Activated CD4-positive, alpha-beta T cell treated with anti-CD3 and anti-CD28 coated beads for 36 hours (primary cell): Measurements from ENCODE around the gene KREMEN1. TPM values are rescaled to one million over a fixed set of nuclear protein-coding genes. Genes with fewer than 3 reads are reported as not detected.

Source experiments
- ATAC-seq: fragments of 200-7000 bp; cut with Tn5 transposase; one replicate; pipeline ENCODE4 v1.10.0; 2021; ENCODE audit warnings: mild to moderate bottlenecking, moderate library complexity
- CTCF ChIA-PET: fragments of 350-600 bp; sonication (Branson Sonifier 250); formaldehyde crosslinking; loops from one replicate; lab custom pipeline; 2021; ENCODE audit warnings: antibody characterized with exemption; lab: Charles Lee
- POLR2A ChIA-PET: fragments of 350-600 bp; sonication (Branson Sonifier 250); formaldehyde crosslinking; loops from one replicate; lab custom pipeline; 2021; ENCODE audit warnings: antibody characterized with exemption, inconsistent platforms; lab: Charles Lee
- DNase-seq: peaks from one replicate; pipeline ENCODE4 v3.0.0-alpha.2; 2020
- H3K27ac Mint-ChIP-seq: one replicate; pipeline ENCODE4 v1.8.0; 2021; ENCODE audit warnings: mixed read lengths
- H3K27me3 Mint-ChIP-seq: one replicate; pipeline ENCODE4 v1.8.0; 2021; ENCODE audit warnings: mixed read lengths
- H3K36me3 Mint-ChIP-seq: one replicate; pipeline ENCODE4 v1.8.0; 2021; ENCODE audit warnings: low read depth, mixed read lengths
- H3K4me1 Mint-ChIP-seq: one replicate; pipeline ENCODE4 v1.8.0; 2021; ENCODE audit warnings: mixed read lengths
- H3K4me3 Mint-ChIP-seq: one replicate; pipeline ENCODE4 v1.8.0; 2021; ENCODE audit warnings: mild to moderate bottlenecking, moderate library complexity, mixed read lengths
- H3K9me3 Mint-ChIP-seq: one replicate; pipeline ENCODE4 v1.8.0; 2021; ENCODE audit warnings: low read depth, mixed read lengths
- intact Hi-C, 2 experiments: fragments of 100-400 bp; cut with DNase I in 1 of 2; cut with micrococcal nuclease in 1 of 2; formaldehyde crosslinking; loops; one replicate each; pipeline versions ENCODE4 v1.14.2 to v1.15.1; 2022 to 2024; cut with DNase I, micrococcal nuclease
- total RNA-seq, 2 experiments: library from RNA; stranded (reverse); gene quantifications; one replicate each; pipeline ENCODE4 v1.2.3, GENCODE V29; 2021

The KREMEN1 gene
- total RNA-seq, 2 experiments from 2014 or later, result 0.11 to 0.30 TPM

DNA sequence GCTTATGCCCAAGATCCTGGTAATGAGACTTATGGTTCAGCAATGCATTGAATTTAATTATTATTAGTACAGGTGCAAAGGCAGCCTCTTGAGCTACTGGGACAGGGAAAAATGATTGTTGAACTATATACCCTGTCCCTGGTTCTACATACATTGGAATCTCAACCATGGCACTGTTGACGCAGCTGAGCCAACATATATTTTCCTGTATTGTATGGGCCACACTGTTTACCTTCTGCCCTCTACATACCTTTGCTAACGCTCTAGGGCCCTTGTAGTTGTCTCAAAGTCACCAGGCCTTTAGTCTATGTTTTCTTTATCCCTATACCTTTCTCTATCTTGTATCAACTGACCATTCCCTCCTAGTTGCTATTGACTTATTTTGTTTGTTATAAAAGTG lies 22.6 kb downstream of the KREMEN1 start:
- POLR2A ChIA-PET, result no interaction called here
- Mint-ChIP-seq H3K36me3 (no peaks in the 10 kb centered on the region), H3K27me3 (peaks cover 8% of the 10 kb centered on the region), H3K9me3 (no peaks in the 10 kb centered on the region), H3K4me1 (no peaks in the 10 kb centered on the region), H3K27ac (no peak overlapping the region), H3K4me3 (no peak overlapping the region)
- CTCF ChIA-PET, result interaction anchor here (0.9 to 1.2 kb wide), 3 partner anchors 15 to 150 kb away, joined by 3 to 4 read pairs (median 3); no protein-coding TSS in a partner anchor
- ATAC-seq (no peak), DNase-seq (no peak)
- intact Hi-C loops, result no loop called here

- ChIA-PET POLR2A (no interaction called here), CTCF (no interaction called here)
- Mint-ChIP-seq H3K4me1 (no peaks in the 10 kb centered on the region), H3K9me3 (no peaks in the 10 kb centered on the region), H3K4me3 (no peak overlapping the region), H3K27ac (no peak overlapping the region), H3K27me3 (peaks cover 3% of the 10 kb centered on the region), H3K36me3 (no peaks in the 10 kb centered on the region)
- ATAC-seq, result no peak
- no peak for DNase-seq
- intact Hi-C loops, result no loop called here
These were observed 24.2 kb downstream of the KREMEN1 start for GRCh38 chr22:29096736-29097669.

GRCh38 chr22:29098296-29098695 lies 25.5 kb downstream of the KREMEN1 start:
- Mint-ChIP-seq H3K9me3 (no peaks in the 10 kb centered on the region), H3K4me1 (no peaks in the 10 kb centered on the region), H3K27ac (no peak overlapping the region), H3K36me3 (no peaks in the 10 kb centered on the region), H3K27me3 (peaks cover 2% of the 10 kb centered on the region), H3K4me3 (no peak overlapping the region)
- ATAC-seq, result no peak
- DNase-seq, result no peak
- ChIA-PET CTCF (no interaction called here), POLR2A (no interaction called here)
- intact Hi-C loops, result no loop called here

DNA sequence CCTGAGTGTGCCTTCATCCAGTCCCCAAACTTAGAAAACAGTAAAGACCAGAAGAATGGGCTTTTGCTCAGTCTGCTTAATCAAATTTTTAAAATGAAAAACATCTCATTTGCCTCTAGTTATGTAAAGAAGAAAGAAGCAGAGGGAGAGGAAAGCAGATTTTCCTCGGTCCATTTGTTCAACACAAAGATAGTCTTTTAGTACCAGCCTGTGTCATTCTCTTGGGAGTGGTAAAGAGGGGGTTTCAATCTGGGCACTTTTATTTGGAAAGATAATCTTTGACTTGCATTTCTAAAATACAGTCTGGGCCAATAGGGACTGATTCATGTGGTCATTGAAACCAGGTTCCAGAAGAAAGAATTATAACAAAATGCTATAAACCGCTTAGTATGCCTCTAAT lies 29.5 kb downstream of the KREMEN1 start:
- no peak for DNase-seq
- Mint-ChIP-seq H3K27me3 (peaks cover 2% of the 10 kb centered on the region), H3K9me3 (no peaks in the 10 kb centered on the region), H3K4me1 (no peaks in the 10 kb centered on the region), H3K4me3 (no peak overlapping the region), H3K27ac (no peak overlapping the region), H3K36me3 (no peaks in the 10 kb centered on the region)
- intact Hi-C loops, result no loop called here
- ChIA-PET CTCF (no interaction called here), POLR2A (no interaction called here)
- no peak for ATAC-seq

DNA sequence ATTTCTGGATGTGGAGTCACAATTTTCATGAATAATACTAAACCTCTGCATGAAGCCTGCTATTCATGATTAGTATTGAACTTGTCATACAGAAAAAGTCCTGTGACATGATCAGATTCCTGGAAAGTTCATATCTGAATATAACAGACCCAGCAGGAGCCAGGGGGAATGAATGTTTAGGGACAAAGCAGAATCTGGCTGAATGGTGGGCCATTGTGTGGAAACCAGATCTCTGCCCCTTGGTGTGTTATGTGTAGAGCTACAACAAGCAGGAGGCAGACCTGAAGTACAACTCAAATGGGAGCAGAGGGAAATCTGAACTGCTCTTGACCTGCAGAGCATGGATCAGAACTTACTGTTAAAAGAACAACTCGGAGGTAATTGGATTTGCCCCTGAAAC lies 30.3 kb downstream of the KREMEN1 start:
- Mint-ChIP-seq H3K4me1 (no peaks in the 10 kb centered on the region), H3K36me3 (no peaks in the 10 kb centered on the region), H3K4me3 (no peak overlapping the region), H3K27me3 (peaks cover 2% of the 10 kb centered on the region), H3K27ac (no peak overlapping the region), H3K9me3 (no peaks in the 10 kb centered on the region)
- ChIA-PET POLR2A (no interaction called here), CTCF (interaction anchor here (0.6 kb wide), 1 partner anchor 1351 kb away, joined by 3 read pairs; no protein-coding TSS in a partner anchor)
- ATAC-seq (no peak), DNase-seq (no peak)
- intact Hi-C loops, result no loop called here

DNA sequence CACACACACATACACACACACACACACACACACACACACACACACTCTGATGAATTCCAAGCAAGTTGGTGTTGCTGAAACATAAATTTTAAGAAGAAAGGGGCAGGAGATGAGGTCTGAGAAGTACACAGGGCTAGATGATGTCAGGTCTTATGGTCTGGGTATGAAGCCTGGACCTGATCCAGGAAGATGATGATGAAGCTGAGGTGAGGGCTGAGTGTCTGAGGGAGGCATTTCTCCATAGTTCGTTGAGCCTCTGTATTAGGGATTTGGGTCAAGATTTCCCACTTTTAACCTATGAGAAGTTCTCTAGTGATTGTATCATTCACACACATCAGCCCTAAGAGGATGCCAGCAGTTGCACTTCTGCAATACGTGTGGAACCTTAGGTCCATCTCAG lies 32.6 kb downstream of the KREMEN1 start:
- intact Hi-C loops, result no loop called here
- no peaks in the 10 kb centered on the region for H3K4me1 Mint-ChIP-seq
- ChIA-PET CTCF (interaction anchor here (1.5 kb wide), 1 partner anchor 140 kb away, joined by 4 read pairs; no protein-coding TSS in a partner anchor), POLR2A (no interaction called here)
- H3K27ac Mint-ChIP-seq, result no peak overlapping the region
- H3K9me3 Mint-ChIP-seq, result no peaks in the 10 kb centered on the region
- peaks cover 7% of the 10 kb centered on the region for H3K27me3 Mint-ChIP-seq
- DNase-seq (no peak), ATAC-seq (no peak)
- no peak overlapping the region for H3K4me3 Mint-ChIP-seq
- no peaks in the 10 kb centered on the region for H3K36me3 Mint-ChIP-seq

GRCh38 chr22:29106839-29107238 lies 34.0 kb downstream of the KREMEN1 start:
- ATAC-seq, result no peak
- CTCF ChIA-PET, result interaction anchor here (1.0 kb wide), 1 partner anchor 48 kb away, joined by 3 read pairs; no protein-coding TSS in a partner anchor
- intact Hi-C loops, result no loop called here
- no peak for DNase-seq
- H3K27ac Mint-ChIP-seq, result no peak overlapping the region
- peaks cover 10% of the 10 kb centered on the region for H3K27me3 Mint-ChIP-seq
- POLR2A ChIA-PET, result no interaction called here
- no peaks in the 10 kb centered on the region for H3K4me1 Mint-ChIP-seq
- no peaks in the 10 kb centered on the region for H3K36me3 Mint-ChIP-seq
- H3K9me3 Mint-ChIP-seq, result no peaks in the 10 kb centered on the region
- no peak overlapping the region for H3K4me3 Mint-ChIP-seq

DNA sequence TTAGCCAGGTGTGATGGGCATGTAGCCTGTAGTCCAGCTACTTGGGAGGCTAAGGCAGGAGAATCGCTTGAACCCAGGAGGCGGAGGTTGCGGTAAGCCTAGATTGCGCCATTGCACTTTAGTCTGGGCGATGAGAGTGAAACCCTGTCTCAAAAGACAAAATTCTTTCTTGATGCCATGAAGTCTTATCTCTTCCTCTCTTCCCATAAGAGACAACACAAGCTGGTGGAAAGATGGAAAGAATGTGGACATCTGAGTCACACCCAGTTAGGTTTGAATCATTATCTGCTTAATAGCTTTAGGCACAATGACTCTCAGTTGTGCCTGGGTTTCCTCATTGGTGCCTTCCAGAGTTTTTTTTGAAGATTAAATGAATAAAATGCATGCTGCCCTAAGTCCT lies 35.3 kb downstream of the KREMEN1 start:
- Mint-ChIP-seq H3K27ac (no peak overlapping the region), H3K36me3 (no peaks in the 10 kb centered on the region), H3K4me3 (no peak overlapping the region), H3K27me3 (peaks cover 12% of the 10 kb centered on the region), H3K9me3 (no peaks in the 10 kb centered on the region), H3K4me1 (no peaks in the 10 kb centered on the region)
- POLR2A ChIA-PET, result no interaction called here
- intact Hi-C loops, result no loop called here
- CTCF ChIA-PET, result no interaction called here
- no peak for ATAC-seq
- no peak for DNase-seq

GRCh38 chr22:29109822-29110221 lies 37.0 kb downstream of the KREMEN1 start:
- POLR2A ChIA-PET, result no interaction called here
- Mint-ChIP-seq H3K4me1 (no peaks in the 10 kb centered on the region), H3K36me3 (no peaks in the 10 kb centered on the region), H3K4me3 (no peak overlapping the region), H3K27ac (no peak overlapping the region), H3K27me3 (peaks cover 15% of the 10 kb centered on the region), H3K9me3 (no peaks in the 10 kb centered on the region)
- ATAC-seq (no peak), DNase-seq (no peak)
- CTCF ChIA-PET, result interaction anchor here (0.6 kb wide), 1 partner anchor 11 kb away, joined by 5 read pairs; no protein-coding TSS in a partner anchor
- intact Hi-C loops, result no loop called here

- intact Hi-C loops, result no loop called here
- H3K9me3 Mint-ChIP-seq, result no peaks in the 10 kb centered on the region
- peaks cover 23% of the 10 kb centered on the region for H3K27me3 Mint-ChIP-seq
- ATAC-seq, result no peak
- H3K4me3 Mint-ChIP-seq, result no peak overlapping the region
- ChIA-PET POLR2A (no interaction called here), CTCF (interaction anchor here (0.6 to 1.1 kb wide), 4 partner anchors 15 to 804 kb away, joined by 3 to 4 read pairs (median 4); no protein-coding TSS in a partner anchor)
- no peak overlapping the region for H3K27ac Mint-ChIP-seq
- DNase-seq, result no peak
- no peaks in the 10 kb centered on the region for H3K36me3 Mint-ChIP-seq
- H3K4me1 Mint-ChIP-seq, result no peaks in the 10 kb centered on the region
These were observed 38.1 kb downstream of the KREMEN1 start for GRCh38 chr22:29110946-29111345.

DNA sequence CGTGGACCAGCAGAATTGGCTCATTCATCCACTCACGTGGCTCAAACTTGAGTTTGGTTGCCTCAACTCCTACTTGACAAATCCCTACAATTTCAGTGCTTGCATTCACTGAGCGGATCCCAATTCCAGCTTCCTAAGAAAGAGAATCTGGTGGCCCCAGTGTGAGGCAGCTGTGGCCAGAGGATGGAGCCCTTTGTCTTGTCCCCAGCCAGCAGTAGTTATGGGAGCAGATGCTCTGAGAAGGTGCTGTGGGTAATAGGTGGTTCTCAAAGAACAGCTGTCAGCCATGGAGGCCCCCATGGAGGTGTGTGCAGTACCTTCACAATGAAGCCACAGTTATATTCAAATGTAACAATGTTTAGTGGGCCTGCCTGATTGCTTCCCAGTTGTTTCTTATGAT lies 39.3 kb downstream of the KREMEN1 start:
- Mint-ChIP-seq H3K27me3 (peaks cover 29% of the 10 kb centered on the region), H3K9me3 (no peaks in the 10 kb centered on the region), H3K36me3 (no peaks in the 10 kb centered on the region), H3K4me3 (no peak overlapping the region), H3K27ac (no peak overlapping the region), H3K4me1 (no peaks in the 10 kb centered on the region)
- ATAC-seq, result no peak
- POLR2A ChIA-PET, result no interaction called here
- intact Hi-C loops, result no loop called here
- no peak for DNase-seq
- CTCF ChIA-PET, result interaction anchor here (1.6 kb wide), 1 partner anchor 42 kb away, joined by 4 read pairs; no protein-coding TSS in a partner anchor

DNA sequence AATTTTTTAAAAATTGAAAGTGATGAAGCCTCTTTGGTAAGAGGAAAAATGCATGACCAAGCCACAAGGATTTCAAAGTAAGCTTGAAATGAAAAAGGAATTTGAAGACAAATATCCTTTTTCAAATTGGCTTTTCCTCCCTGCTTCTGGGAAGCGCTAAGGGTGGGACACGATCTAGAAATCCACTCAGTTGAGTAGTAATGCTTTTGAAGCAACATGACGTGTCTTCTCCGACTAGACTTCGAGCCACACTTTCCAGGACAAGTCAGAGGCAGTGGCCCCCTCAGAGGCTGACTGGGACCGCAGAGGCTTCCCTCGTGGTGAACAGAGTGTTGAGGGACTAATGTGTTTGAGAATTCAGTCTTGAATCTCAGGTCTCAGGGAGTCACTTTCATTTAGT lies 39.8 kb downstream of the KREMEN1 start:
- H3K36me3 Mint-ChIP-seq, result no peaks in the 10 kb centered on the region
- no peak overlapping the region for H3K27ac Mint-ChIP-seq
- ATAC-seq (no peak), DNase-seq (no peak)
- no peaks in the 10 kb centered on the region for H3K9me3 Mint-ChIP-seq
- H3K4me1 Mint-ChIP-seq, result no peaks in the 10 kb centered on the region
- H3K4me3 Mint-ChIP-seq, result no peak overlapping the region
- intact Hi-C loops, result no loop called here
- POLR2A ChIA-PET, result no interaction called here
- peaks cover 29% of the 10 kb centered on the region for H3K27me3 Mint-ChIP-seq
- CTCF ChIA-PET, result interaction anchor here (1.6 kb wide), 1 partner anchor 41 kb away, joined by 4 read pairs; no protein-coding TSS in a partner anchor
